Omental fat pad (tissue), 4 donors: ENCODE results near the gene ZNF575. TPM values are rescaled to one million over a fixed set of nuclear protein-coding genes. Genes with fewer than 3 reads are reported as not detected.

Experiments
- ATAC-seq: fragments of 150-250 bp; one replicate; pipeline ENCODE4 v1.9.1; 2016; ENCODE audit warnings: mild to moderate bottlenecking, moderate library complexity; ENCODE audit not compliant: low FRiP score
- DNase-seq: peaks from one replicate; pipeline ENCODE4 v3.0.0-alpha.2; 2019; ENCODE audit warnings: low spot score
- CTCF ChIP-seq, 3 donors: fragments of 450-650 bp; IDR thresholded peaks; one replicate each; pipeline ENCODE4 v1.5.1; 2016 to 2017; ENCODE audit warnings: antibody characterized with exemption in 3 of 3, mild to moderate bottlenecking in 3 of 3, moderate library complexity in 2 of 3
- total RNA-seq, 4 donors: library from RNA; depleted of rRNA; stranded (reverse); fragments of >200 nt; gene quantifications; one replicate each; pipeline ENCODE4 v1.1.0, GENCODE V29; 2016

The ZNF575 gene
- total RNA-seq, 4 donors from 2014 or later: 0.47 TPM; not detected in 3

- no peak for TF ChIP-seq CTCF (IDR thresholded peaks at IDR 0.05)
- ATAC-seq (no peak), DNase-seq (no peak)
Measured at GRCh38 chr19:43552198-43552450, 19.1 kb downstream of the ZNF575 start.

- DNase-seq (no peak), ATAC-seq (no peak)
- no peak for TF ChIP-seq CTCF (IDR thresholded peaks at IDR 0.05)
Measured at GRCh38 chr19:43552616-43553015, 19.6 kb downstream of the ZNF575 start.

- ATAC-seq: no peak
- TF ChIP-seq CTCF (IDR thresholded peaks at IDR 0.05): no peak
- no peak for DNase-seq
Measured at GRCh38 chr19:43553656-43554055, 20.7 kb downstream of the ZNF575 start.

- ATAC-seq (no peak), DNase-seq (no peak)
- TF ChIP-seq CTCF (IDR thresholded peaks at IDR 0.05): no peak
Measured at GRCh38 chr19:43554317-43554895, 21.4 kb downstream of the ZNF575 start.

- ATAC-seq: no peak
- no peak for DNase-seq
Measured at GRCh38 chr19:43555185-43555770, 22.3 kb downstream of the ZNF575 start.

GRCh38 chr19:43560687-43561086 lies 27.7 kb downstream of the ZNF575 start:
- DNase-seq (no peak), ATAC-seq (no peak)
- TF ChIP-seq CTCF (IDR thresholded peaks at IDR 0.05): no peak

More at GRCh38 chr19:43555185-43555770, 22.3 kb downstream of the ZNF575 start:
- no peak for TF ChIP-seq CTCF (IDR thresholded peaks at IDR 0.05)
